ENCODE data around the gene PDSS2.

GRCh38 chr6:107466062-107466461 lies 6.7 kb upstream of the PDSS2 start:
- TF ChIP-seq CTCF (IDR thresholded peaks at IDR 0.05): no peak
- no peak for TF ChIP-seq POLR2A (IDR thresholded peaks at IDR 0.05)

Data from testis (tissue), 2 donors.